Gastroesophageal sphincter (tissue), 4 donors: ENCODE data around the gene TRIOBP. TPM values are rescaled to one million over a fixed set of nuclear protein-coding genes. Genes with fewer than 3 reads are reported as not detected.

Source experiments
- ATAC-seq: fragments of 150-250 bp; one replicate; pipeline ENCODE4 v1.9.1; 2016; ENCODE audit warnings: mild to moderate bottlenecking, moderate library complexity
- H3K27ac ChIP-seq, 4 donors: fragments of 200-600 bp; sonication (generic) in 3 of 4; 1 replicate in 3 of 4; 2 replicates in 1 of 4; pipeline ENCODE4 v1.5.1; 2016 to 2019
- H3K27me3 ChIP-seq: fragments of 200-600 bp; sonication (generic); one replicate; pipeline ENCODE4 v1.5.1; 2019
- H3K36me3 ChIP-seq, 2 donors: fragments of 200-600 bp; sonication (generic); one replicate each; pipeline ENCODE4 v1.5.1; 2019; ENCODE audit warnings: control low read depth in 1 of 2
- H3K4me1 ChIP-seq, 3 donors: fragments of 200-600 bp; sonication (generic); 1 replicate in 2 of 3; 2 replicates in 1 of 3; pipeline ENCODE4 v1.5.1; 2016 to 2019; ENCODE audit warnings: control low read depth in 2 of 3
- H3K4me3 ChIP-seq, 2 donors: fragments of 200-600 bp; sonication (generic); one replicate each; pipeline ENCODE4 v1.5.1; 2019; ENCODE audit warnings: mild to moderate bottlenecking in 1 of 2, moderate library complexity in 1 of 2
- H3K9me3 ChIP-seq, 3 donors: fragments of 200-600 bp; sonication (generic); one replicate each; pipeline ENCODE4 v1.5.1; 2017 to 2019; ENCODE audit warnings: control low read depth in 2 of 3
- EP300 ChIP-seq: sonication (generic); formaldehyde crosslinking; IDR thresholded peaks from one replicate; pipeline ENCODE4 v1.6.1; 2017; ENCODE audit warnings: antibody characterized with exemption, mild to moderate bottlenecking
- POLR2A ChIP-seq, 2 donors: fragments of 450-650 bp; IDR thresholded peaks; one replicate each; pipeline ENCODE4 v1.6.1; 2017; ENCODE audit warnings: antibody characterized with exemption in 2 of 2, mild to moderate bottlenecking in 2 of 2, moderate library complexity in 1 of 2
- POLR2AphosphoS5 ChIP-seq: sonication (generic); formaldehyde crosslinking; IDR thresholded peaks from one replicate; pipeline ENCODE4 v1.6.1; 2017; ENCODE audit warnings: antibody characterized with exemption
- WGBS, 2 donors: methylation state at CpG; one replicate each; pipeline ENCODE4 v1.1.5; 2018; ENCODE audit warnings: low coverage in 1 of 2; 5-methylcytosine and 5-hydroxymethylcytosine counted together
- total RNA-seq, 4 donors: library from RNA; depleted of rRNA; stranded (reverse); fragments of >200 nt; gene quantifications; one replicate each; pipeline ENCODE4 v1.1.0, GENCODE V29; 2016
- TF ChIP-seq, protein P1 (sequence below), 4 experiments: fragments of 200-600 bp in 2 of 4; fragments of 450-650 bp in 2 of 4; sonication (generic) in 1 of 4; IDR thresholded peaks; one replicate each; pipeline ENCODE4 v1.5.1; 2017 to 2019; ENCODE audit warnings: antibody characterized with exemption in 4 of 4, mild to moderate bottlenecking in 2 of 4, moderate library complexity in 2 of 4

Gene TRIOBP
- total RNA-seq, 4 donors from 2014 or later, result 128 to 234 (median 137) TPM

GRCh38 chr22:37678372-37678771 is 18.5 kb upstream of the TRIOBP start:
- no peaks in the 10 kb centered on the region for H3K27me3 ChIP-seq
- H3K36me3 ChIP-seq, result peaks cover 0 to 25% of the 10 kb centered on the region in 2 donors
- H3K4me1 ChIP-seq, result peaks cover 3 to 86% (median 29%) of the 10 kb centered on the region in 3 donors
- peak overlapping the region in 3 of 4 donors; percentile 93 to 98 (median 94) for H3K27ac ChIP-seq
- no peaks in the 10 kb centered on the region for H3K9me3 ChIP-seq
- TF ChIP-seq, protein P1, sequence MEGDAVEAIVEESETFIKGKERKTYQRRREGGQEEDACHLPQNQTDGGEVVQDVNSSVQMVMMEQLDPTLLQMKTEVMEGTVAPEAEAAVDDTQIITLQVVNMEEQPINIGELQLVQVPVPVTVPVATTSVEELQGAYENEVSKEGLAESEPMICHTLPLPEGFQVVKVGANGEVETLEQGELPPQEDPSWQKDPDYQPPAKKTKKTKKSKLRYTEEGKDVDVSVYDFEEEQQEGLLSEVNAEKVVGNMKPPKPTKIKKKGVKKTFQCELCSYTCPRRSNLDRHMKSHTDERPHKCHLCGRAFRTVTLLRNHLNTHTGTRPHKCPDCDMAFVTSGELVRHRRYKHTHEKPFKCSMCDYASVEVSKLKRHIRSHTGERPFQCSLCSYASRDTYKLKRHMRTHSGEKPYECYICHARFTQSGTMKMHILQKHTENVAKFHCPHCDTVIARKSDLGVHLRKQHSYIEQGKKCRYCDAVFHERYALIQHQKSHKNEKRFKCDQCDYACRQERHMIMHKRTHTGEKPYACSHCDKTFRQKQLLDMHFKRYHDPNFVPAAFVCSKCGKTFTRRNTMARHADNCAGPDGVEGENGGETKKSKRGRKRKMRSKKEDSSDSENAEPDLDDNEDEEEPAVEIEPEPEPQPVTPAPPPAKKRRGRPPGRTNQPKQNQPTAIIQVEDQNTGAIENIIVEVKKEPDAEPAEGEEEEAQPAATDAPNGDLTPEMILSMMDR (IDR thresholded peaks at IDR 0.05), result no peak
- no peak for TF ChIP-seq POLR2AphosphoS5
- no peak for TF ChIP-seq POLR2A (IDR thresholded peaks at IDR 0.05)
- TF ChIP-seq EP300, result no peak
- peak overlapping the region in 1 of 2 donors; percentile 14 for H3K4me3 ChIP-seq
- ATAC-seq, result no peak
- WGBS, 2 donors, result 7 to 41% methylated on average over 5 of the region's 18 CpGs

- peak overlapping the region in 3 of 4 donors; percentile 20 to 94 (median 93) for H3K27ac ChIP-seq
- H3K4me1 ChIP-seq, result peaks cover 0 to 73% (median 18%) of the 10 kb centered on the region in 3 donors
- H3K27me3 ChIP-seq, result no peaks in the 10 kb centered on the region
- ATAC-seq, result no peak
- TF ChIP-seq, protein P1 (IDR thresholded peaks at IDR 0.05), result no peak
- TF ChIP-seq EP300, result no peak
- no peak for TF ChIP-seq POLR2A (IDR thresholded peaks at IDR 0.05)
- peak; percentile 3 for TF ChIP-seq POLR2AphosphoS5
- H3K9me3 ChIP-seq, result no peaks in the 10 kb centered on the region
- H3K36me3 ChIP-seq, result peaks cover 0 to 25% of the 10 kb centered on the region in 2 donors
- WGBS, 2 donors, result 42 to 60% methylated on average over 1 to 4 of the region's 8 CpGs
- no peak overlapping the region for H3K4me3 ChIP-seq
Observed at GRCh38 chr22:37679670-37680069, 17.2 kb upstream of the TRIOBP start.

DNA sequence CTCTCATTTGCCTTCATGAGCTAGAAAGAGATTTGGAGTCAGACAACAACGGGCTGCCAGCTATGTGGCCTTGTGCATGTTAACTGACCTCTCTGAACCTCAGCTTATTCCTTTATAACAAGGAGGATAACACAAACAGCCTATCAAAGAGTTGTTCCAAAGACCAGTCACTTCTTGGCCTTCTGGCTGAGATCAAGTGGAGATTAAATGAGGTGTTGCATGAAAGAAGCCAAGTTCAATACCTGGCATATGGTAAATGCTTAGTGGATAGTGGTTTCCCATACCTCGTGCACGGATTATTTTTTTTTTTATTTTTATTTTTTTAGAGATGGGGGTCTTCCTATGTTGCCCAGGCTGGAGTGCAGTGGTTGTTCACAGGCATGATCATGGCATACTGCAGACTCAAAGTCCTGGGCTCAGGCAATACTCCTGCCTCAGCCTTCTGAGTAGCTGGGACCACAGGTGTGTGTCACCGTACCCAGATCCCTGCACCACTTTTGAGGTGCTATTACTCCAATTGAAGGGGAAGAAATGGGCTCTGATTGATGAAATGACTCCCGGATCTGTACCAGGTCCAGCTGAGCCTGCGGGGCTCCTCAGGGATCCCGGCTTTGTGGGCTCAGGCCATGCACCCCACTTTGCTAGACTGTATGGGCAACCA is 16.5 kb upstream of the TRIOBP start:
- H3K9me3 ChIP-seq, result no peaks in the 10 kb centered on the region
- 26 to 33% methylated on average over 3 to 4 of the region's 7 CpGs for whole genome bisulfite sequencing, 2 donors
- peaks cover 0 to 25% of the 10 kb centered on the region in 2 donors for H3K36me3 ChIP-seq
- H3K27ac ChIP-seq, result peak overlapping the region in 3 of 4 donors; percentile 20 to 93 (median 35)
- H3K4me3 ChIP-seq, result no peak overlapping the region
- H3K4me1 ChIP-seq, result peaks cover 0 to 67% (median 13%) of the 10 kb centered on the region in 3 donors
- no peaks in the 10 kb centered on the region for H3K27me3 ChIP-seq
- no peak for ATAC-seq
- TF ChIP-seq POLR2AphosphoS5 (no peak), EP300 (no peak), POLR2A (IDR thresholded peaks at IDR 0.05) (no peak)
- TF ChIP-seq, protein P1 (IDR thresholded peaks at IDR 0.05), result no peak

- no peak overlapping the region for H3K4me3 ChIP-seq
- no CpG with 5 or more reads among the region's 2 CpGs for WGBS, 2 donors
- peaks cover 0 to 25% of the 10 kb centered on the region in 2 donors for H3K36me3 ChIP-seq
- TF ChIP-seq EP300 (no peak), POLR2A (IDR thresholded peaks at IDR 0.05) (no peak), POLR2AphosphoS5 (no peak)
- TF ChIP-seq, protein P1 (IDR thresholded peaks at IDR 0.05), result no peak
- peaks cover 0 to 64% (median 13%) of the 10 kb centered on the region in 3 donors for H3K4me1 ChIP-seq
- no peaks in the 10 kb centered on the region for H3K9me3 ChIP-seq
- ATAC-seq, result no peak
- peak overlapping the region in 2 of 4 donors; percentile 35 to 45 for H3K27ac ChIP-seq
- no peaks in the 10 kb centered on the region for H3K27me3 ChIP-seq
Observed at GRCh38 chr22:37681001-37681424, 15.8 kb upstream of the TRIOBP start.
